NCI-H774 (cell line): ENCODE results near the gene WDFY3.
"Not testable (repeated sequence)": the region's sequence is repeated elsewhere in the genome, so short reads cannot be mapped to it uniquely, and the experiment has no call there.

Source experiments
- DNase-seq: peaks from one replicate; lab custom pipeline; 2025; lab: John Stamatoyannopoulos, UW

Gene WDFY3

DNA sequence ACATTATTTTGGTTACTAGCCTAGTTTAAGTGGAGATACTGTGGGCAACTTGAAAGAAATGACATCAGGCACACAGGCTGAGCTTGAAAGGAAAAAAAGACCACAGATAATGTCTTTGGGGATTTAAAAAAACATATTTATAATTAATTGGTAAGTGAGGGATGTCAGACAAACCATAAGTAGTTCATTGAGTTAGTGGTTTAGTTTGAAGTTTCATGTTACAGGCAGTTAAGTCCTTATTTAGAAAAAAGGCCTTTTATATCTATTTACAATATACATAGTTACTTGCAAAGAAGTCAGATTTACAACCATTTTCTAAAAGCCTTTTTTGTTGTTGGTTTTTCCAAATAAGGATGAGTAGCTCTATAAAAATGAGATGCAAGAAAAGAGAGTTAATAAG is 294.3 kb downstream of the WDFY3 start:
- no peak for DNase-seq

DNA sequence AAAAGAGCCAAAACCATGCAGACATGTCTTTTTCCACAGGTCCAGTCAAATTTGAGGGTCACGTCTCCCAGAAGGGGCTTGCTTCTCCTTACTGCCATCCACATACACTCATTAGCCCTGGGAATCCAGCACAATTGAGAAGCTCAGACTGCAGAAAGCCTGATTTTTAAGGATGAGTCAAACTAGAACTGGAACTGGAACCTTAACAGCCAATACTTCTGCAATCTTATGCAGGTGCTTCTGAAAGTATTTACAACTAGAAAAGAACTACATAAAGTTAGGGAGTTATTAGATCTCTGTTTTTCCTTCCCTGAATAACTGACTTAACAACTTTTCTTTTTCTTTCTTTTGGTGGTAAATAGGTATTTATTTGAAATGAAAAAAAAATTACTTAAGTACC is 297.3 kb downstream of the WDFY3 start:
- no peak for DNase-seq

DNA sequence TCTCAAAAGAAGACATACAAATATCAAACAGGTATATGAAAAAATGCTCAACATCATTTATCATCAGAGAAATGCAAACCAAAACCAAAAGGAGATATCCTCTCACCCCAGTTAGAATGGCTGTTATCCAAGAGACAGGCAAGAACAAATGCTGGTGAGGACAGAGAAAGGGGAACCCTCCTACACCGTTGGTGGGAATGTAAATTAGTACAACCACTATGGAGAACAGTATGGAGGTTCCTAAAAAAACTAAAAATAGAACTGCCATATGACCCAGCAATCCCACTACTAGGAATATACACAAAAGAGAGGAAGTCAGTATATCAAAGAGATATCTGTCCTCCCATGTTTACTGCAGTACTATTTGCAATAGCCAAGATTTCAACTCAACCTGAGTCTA is 300.1 kb downstream of the WDFY3 start:
- DNase-seq = no peak

DNA sequence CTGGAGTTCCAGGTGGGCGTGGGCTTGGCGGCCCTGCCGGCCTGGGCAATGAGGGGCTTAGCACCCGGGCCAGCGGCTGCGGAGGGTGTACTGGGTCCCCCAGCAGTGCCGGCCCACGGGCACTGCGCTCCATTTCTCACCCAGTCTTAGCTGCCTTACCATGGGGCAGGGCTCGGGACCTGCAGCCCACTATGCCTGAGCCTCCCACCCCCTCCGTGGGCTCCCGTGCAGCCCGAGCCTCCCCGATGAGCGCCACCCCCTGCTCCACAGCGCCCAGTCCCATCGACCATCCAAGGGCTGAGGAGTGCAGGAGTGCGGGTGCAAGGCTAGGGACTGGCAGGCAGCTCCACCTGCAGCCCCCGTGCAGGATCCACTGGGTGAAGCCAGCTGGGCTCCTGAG is 301.7 kb downstream of the WDFY3 start:
- not testable (repeated sequence) for DNase-seq

DNA sequence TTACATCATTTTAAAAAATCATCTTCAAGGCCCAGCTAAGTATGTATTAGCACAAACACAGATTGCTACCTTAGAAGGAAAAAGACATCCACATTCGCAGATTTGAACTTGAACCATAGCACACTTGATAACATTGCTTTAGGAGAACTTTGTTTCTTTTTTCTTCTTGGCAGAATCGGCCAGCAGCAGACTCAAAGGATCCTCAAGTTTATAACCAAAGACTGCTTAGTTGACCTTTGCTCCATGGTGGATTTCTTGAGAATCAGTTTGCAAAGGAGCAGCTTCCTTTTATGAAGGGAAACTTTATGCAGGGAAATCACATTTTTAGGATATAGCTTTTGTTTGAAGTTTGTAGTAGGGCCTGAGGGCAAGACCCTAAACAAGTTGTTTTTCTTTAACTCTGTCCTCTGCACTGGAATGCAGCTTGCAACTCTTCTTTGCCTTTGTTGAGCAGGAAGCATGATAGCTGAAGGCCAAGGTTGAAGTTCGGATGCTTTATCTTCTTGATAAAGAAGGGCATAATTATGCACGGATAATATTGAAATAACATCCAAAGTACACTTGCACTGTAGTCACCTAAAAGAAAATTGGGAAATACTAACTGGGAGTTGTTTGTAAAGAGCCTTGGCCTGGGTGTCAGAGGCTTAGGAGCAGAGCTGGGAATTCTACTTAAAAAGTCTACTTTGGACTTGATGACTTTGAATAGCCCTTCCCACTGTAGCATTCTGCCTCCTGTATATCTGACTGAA is 305.1 kb downstream of the WDFY3 start:
- no peak for DNase-seq

DNA sequence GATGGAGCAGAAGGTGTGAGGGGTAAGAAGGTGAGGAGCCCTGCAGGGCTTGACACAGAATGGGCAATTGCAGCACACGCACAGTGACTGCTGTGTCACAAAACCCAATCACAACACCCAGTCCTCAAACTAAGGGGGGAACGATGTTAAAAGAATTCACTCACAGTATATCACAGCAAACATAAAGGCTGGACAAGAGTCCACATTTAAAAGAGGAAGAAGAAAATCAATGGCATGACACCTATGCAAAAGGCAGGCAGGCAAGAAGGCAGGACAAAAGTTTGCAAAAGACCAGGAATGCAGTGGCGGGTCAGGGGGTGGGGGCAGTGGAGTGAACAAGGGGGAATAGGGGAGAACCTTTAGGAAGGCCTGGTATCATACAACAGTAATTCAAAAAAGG is 305.9 kb downstream of the WDFY3 start:
- DNase-seq = no peak

DNA sequence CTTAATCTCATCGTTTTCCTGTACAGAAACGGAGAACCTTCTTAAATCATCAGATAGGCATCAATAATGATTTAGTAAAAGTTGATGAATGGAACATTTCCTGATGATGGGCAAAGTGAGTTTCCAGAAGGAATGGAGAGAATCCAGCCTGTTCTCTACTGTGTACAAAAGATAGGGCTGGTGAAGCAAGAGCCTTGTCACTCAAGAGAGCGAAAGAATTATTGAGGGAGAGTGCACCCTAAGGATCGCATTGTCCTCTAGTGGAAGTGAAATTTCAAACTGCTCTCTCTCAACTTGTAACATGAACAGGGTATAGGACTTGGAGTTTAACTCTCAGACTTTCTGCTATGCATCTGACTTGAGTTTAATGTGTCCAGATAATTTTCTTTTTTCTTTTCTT is 314.0 kb downstream of the WDFY3 start:
- DNase-seq = no peak

DNA sequence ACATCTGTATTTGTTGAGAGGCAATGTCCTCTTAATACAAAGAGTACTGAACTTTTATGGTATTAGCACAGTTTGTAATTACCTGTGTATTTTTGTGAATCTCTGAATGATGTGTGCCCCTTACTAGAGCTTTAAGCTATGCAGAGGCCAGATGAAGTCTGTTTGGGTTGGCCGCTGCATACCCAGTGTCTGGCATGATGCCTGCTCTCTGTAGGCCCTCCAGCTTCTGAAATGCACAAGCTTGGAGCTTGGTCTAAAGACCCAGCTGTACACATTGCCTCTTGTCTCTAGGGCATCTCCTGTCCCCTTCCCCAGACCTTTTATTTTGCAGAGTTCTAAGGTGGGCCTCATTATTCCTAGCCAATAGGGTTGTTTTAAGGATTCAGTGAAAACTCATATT is 315.0 kb downstream of the WDFY3 start:
- no peak for DNase-seq

DNA sequence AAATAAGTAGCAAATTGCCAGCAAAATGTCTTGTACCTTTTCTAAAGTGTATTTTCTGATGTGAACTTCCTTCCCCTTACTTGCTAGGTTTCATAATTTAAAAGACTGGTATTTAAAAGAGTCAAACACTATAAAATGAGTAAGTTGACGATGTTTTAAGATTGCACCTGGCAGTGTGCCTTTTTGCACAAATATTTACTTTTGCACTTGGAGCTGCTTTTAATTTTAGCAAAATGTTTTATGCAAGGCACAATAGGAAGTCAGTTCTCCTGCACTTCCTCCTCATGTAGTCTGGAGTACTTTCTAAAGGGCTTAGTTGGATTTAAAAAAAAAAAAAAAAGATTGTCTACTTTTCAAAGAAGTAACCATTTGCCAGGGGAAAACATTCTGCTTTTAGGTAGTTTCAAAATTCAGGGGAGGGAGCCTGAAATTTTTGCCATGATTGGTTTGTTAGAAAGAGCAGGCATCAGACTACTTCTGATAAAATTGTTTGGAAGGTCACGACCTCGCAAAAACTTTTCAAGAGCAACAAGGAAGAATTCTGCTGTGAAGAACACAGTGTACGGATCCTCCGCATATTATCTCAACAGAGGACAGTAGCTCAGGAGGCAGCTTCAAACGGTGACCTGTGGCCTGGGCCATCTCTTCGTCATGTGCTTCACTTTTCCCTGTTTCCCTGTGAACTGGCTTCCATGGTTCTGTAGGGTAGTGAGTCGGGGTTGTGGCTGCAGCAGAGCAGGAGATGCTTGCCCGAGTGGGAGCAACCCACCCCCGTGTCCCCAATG is 317.4 kb downstream of the WDFY3 start:
- no peak for DNase-seq

DNA sequence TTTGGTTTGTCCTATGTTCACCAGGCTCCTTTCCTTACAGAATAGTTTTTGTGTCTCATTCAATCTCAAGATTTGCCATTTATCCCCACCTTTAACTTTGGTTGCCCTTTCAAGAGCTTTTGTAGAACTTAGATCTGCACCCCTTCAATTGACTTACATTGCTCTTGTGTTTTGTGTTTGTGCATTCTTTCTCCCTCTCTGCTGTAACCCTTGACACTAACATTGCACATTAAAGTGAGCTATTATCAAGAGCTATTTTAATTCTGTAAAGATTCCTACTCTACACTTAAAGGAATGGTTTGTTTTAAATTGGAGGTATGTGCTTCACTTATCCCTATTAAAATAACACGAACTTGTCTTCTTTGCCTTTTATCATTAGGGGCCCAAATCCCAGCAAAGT is 318.3 kb downstream of the WDFY3 start:
- no peak for DNase-seq

DNA sequence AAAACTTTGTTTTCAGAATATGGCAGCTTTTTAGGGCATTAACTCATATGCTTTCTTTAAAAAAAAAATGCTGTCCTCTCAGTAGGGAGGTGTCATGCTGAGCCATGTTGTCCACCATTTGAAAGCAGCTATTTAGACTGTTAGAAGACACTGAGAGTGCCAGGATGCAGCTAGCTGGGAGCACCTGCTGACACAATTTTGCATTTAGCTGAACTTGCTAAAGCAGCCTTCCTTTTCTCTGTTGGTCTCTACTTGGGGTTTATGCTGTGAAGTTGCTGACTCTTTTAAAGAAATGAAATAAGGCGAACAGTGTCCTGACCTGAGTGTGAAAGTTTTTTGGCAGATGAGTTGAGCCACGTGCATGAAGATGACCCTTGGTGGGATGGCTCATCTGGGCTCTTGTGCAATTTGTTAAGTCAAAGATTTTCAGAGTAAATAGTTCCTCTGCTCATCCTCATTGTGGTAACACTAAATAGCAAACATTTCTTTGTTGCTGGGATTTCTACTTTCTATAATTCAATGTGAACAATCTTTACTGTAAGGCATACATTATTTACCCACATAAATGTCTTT is 319.1 kb downstream of the WDFY3 start:
- DNase-seq = no peak

DNA sequence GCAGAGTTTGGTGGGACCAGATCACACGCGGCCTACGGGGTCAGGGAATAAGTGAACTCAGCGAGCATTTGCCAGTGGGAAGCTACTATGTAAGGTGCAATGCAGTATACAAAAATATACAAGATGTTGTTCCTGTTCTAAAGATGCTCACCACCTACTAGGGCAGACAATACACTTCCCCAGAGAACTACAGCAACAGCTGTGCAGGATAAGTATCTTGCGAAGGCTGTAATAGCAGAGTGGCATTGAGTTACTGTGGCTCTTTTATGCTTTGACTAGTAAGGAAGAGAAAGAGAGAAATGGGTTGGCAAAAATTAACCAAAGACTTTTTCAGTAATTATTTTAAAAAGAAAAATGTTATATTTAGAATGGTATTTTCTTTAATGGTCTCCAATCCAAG is 322.4 kb downstream of the WDFY3 start:
- no peak for DNase-seq

DNA sequence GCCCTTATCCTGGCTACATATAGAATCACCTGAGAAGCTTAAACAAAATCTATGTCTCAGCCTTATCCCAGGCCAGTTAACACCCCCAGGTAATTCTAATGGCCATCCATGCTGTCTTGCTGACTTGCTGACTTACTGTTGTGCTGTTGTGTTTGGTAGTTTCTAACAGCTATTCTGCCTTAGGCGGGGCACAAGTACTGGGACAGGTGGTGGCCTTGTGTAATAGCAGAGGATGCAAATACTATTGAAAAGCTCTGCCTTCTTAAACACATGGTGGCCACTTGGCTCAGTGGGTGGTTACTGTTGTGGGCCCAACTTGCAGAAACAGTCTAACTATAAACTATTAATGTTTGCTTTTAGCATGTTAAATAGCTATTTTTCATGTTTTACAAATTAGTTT is 327.3 kb downstream of the WDFY3 start:
- DNase-seq = no peak

DNA sequence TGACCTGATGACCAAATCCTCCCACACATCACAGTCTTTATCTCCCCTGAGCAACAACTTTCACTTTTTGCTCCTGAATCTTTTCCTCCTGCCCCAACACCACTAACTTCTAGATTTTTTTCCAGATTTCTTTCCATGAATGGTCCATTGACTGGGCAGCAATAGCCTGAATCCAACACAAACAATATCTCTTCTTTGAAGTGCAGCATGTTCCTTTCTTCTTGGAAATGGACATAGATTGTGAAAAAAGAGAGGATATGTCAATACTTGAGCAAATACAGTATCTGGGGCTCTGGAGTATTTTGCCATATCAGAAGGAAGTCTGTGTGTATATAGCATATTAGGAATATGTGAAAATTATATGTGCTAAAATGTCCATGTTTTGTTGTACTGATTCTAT is 328.4 kb downstream of the WDFY3 start:
- DNase-seq = no peak

DNA sequence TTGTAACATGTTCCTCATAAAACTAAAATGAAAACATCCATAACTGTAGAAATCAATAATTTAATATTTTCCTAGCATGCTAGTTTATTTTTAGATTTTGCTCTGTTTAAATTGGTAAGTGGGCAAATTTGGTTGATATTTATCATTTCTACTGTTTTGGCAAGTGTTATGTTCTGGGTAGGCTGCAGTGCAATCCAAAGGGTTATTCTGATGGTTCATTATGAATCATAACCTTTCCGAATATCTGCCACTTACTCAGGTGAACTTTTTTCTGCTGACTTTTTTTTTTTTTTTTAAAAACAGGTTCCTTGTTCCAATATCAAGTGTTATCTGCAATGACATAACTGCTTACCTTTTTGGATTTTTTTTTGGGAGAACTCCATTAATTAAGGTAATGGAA is 331.5 kb downstream of the WDFY3 start:
- DNase-seq = no peak

DNA sequence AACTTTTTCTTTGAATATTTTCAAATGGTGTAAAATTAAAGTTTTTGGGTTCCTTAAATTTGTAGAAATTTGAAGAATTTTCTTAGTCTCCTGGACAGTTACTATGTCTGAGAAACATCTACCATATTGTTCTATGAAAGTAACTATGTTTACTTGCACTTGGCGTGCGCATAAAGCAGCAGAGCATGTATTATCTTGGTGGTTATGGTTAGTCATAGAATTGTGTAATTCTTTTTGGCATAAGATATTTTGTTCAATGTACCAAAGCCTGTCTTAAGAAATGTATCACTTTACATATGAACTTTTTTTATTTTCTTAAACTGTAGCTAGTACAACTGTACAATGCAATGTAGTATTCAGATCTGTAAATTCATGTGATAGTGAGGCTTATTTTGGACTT is 334.4 kb downstream of the WDFY3 start:
- no peak for DNase-seq

DNA sequence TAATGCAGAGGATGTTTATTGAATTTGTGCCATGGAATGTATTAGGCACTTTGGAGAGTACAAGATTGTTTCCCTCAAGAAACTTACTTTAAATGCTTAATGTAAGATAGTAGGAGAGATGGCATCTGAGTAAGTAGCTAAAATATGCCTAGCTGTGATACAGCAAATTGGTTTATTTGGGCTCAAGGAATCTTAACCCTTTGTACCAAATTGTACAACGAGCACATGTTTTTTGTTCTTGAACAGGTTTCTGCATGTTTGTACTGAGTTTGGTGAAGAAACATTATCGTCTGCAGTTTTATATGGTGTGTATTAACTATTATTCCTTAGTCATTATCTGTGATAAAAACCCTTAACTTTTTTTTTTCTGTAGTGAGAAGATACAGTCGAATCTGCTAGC is 334.9 kb downstream of the WDFY3 start:
- no peak for DNase-seq

DNA sequence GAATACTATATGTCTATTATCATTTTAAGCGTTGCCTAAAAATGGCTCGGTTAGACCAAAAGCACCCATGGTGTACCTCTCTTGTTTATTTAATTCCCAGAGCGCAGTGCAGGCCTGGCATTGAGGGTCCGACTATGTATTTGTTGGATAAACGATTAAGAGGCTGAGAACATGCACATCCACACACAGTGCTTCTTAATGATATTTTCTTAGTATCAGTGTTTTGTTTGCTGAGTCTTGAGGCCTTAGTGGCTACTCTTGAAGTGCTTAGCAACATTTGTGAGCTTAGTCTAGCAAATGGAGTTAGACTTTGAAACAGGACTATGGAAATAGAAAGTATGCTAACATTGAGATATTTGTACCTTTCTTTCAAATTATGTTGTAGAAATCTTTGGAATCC is 339.8 kb downstream of the WDFY3 start:
- no peak for DNase-seq

DNA sequence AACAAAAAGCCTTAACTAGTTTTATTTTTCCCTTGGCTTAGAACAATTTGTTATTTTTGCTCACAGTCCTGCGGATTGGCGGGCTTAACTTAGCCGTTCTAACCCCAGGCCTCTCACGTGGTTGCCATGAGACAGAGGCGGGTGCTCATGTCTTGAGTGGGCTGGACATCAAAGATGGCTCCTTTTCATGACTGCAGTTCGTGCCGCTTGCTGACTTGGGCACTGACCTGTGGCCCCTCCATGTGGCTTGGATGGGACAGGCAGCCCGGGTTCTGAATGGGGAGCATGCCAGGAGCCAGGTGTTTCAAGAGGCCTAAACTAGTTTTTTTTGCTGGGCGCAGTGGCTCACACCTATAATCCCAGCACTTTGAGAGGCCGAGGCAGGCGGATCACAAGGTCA is 342.8 kb downstream of the WDFY3 start:
- DNase-seq = no peak

DNA sequence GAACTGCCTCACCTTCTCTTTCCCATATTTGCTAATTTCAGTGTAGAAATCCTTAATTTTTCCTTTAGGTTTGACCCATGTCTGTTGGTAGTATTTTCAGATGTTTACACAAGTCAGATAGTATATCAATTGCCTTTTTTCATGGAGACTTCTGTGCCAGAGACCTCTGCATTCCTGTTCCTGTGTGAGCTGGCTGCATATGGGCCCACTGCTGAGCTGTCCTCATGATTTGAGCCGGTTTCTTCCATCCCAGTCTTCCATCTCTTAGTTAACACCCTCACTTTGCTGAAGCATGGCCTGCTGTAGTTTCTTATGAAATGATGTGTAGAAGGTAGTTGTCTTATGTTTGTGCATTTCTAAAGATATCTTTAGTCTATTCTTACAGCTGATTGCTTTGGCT is 343.5 kb downstream of the WDFY3 start:
- DNase-seq = no peak
